NCI-H2029 (cell line): ENCODE data around the gene SSTR3.

Experiments used
- DNase-seq: peaks from one replicate; lab custom pipeline; 2025; lab: John Stamatoyannopoulos, UW

Gene SSTR3

DNA sequence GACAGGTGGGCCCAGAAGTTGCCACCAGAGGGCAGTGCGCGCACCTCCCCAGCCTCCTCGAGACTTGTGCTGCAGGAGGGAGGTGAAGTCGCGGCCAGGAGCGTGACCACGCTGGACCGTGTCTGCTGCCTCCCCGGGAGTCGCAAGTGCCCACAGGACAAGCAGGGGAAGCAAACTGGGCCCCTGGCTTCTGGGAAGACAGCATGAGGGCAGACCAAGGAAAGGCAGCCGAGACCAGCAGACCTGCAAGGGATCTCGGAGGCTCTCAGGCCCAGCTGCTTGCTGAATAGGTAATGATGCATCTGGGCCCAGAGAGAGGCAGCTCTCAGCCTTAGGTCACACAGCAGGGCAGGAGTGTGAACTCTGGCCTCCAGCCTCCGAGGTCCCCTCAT is 45.6 kb downstream of the SSTR3 start:
- peak; percentile 30 for DNase-seq

DNA sequence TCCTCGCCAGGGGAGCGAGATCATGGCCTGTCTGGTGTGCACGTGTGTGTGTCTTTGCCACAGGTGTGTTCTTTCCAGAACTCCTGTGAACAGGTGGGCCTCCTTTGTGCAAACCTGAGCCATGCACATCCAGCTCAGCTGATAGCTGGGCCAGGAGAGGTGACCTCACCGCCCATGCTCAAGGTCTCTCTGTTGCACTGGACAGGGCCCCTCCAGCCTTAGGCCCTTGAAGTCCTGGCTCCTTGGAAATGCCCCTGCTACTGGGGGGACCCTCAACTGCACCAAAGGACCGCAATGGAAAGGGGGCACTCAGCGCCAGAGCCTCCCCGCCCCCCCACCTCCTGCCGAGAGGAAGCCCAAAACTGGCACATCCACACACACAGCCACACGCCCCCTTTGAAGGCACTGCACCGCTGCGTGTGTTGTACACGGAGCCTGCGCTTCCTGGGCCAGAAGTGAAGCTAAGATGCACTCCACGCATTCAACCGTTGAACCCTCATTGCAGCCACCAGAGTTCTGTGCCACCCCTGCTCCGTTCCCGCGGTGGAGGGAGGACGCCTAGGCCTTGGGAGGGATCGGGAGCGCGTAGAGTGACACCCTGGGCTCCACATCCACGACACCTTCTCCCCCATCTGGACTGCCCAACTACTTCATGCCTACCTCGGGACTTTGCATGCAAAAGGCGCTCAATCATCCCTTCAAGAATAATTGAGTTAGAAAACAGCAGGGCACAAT is 46.2 kb downstream of the SSTR3 start:
- DNase-seq = no peak

DNA sequence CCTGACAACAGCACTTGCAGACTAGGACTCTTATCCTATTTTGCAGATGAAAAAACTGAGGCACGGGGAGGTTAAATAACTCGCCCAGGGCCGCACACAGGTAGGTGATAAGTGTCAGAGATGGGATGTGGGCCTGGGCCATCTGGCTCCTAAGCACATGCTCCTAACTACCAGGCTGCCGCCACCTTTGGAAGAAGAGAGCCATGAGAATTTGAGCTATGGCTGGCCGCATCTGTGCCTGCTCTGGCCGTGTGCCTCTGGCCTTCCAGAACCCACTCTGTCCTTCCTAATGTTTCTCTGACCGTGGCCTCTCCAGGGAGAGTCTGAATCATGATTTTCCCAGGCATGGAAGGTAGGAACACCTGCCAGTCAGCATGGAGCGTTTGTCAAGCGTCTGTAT is 47.2 kb downstream of the SSTR3 start:
- no peak for DNase-seq

DNA sequence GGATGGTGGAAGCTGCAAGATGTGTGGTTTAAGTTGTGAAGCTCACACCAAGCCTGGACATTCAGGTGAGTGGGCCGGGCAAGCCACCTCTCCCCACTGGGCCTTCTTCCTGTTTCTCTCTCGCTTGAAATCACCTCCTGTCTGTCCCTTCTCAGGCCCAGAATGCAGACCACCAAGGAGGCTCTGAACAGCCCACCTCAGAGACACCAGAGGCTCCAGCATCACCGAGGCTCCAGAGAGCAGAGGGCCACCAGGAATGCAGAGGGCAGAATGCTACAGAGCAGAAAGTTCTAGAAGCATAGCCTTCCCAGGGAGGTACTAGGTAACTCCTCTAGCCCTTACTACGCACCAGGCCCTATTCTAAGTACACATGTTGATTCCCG is 47.8 kb downstream of the SSTR3 start:
- no peak for DNase-seq

DNA sequence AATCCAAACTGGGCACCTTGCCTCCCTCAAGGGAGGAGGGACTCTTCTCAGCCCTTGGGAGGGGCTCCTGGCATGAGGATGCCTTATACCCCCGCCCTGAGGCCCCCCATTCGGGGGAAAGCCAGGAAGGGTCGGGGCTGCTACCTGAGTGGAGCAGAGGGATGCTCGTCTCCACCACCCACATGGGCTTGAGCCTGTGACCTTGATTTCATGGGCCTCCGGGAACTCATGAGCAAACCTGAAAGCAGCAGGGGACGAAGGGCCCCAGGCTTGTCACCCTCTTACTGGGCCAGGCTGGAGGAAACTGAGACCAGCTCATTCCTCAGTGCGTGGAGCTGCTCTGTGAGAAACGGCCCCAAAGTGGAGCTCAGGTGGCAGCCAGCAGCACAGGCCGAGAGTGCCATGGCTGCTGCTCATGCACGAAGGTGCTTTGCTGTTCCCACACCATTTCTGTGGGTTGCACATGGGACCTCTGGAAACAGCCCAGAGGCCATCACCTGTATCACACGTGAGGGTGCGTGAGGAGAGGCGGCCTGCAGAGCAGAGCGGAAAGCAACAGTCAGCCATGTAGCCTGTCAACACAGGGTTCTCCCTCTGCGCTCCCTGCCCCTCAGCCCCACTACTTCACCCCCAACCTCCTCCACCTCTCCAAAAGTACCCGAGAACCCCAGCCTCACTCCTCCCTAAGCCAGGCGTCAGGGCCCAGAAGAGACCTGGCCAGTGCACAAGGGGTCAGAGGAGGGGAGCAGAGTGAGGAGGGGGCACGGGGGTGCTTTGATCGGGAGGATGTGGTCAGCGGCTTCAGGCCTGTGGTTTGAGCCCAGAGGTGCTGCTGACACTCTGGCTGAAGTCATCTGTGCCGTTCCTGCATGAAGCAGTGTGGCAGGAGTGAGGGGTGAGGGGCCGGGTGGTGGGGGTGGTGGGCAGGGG is 48.4 kb downstream of the SSTR3 start:
- no peak for DNase-seq

DNA sequence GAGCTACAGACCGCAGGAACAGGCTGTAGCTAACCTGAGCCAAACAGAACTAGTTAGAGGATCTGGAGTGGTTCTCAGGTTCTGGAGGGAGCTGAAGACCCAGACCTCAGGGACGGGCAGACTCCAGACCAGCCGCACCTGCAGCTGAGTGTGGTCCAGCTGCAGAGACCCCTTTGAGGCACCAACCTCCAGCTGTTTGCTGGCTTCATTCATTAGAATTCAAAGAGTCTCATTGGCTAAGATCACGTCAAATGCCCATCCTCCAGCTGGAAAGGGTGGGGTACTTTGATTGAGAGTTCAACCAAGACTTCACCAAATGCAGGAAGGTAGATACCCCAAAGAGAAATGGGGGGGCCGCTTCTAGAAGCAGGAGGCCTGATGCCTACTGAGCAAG is 49.2 kb downstream of the SSTR3 start:
- DNase-seq = no peak

DNA sequence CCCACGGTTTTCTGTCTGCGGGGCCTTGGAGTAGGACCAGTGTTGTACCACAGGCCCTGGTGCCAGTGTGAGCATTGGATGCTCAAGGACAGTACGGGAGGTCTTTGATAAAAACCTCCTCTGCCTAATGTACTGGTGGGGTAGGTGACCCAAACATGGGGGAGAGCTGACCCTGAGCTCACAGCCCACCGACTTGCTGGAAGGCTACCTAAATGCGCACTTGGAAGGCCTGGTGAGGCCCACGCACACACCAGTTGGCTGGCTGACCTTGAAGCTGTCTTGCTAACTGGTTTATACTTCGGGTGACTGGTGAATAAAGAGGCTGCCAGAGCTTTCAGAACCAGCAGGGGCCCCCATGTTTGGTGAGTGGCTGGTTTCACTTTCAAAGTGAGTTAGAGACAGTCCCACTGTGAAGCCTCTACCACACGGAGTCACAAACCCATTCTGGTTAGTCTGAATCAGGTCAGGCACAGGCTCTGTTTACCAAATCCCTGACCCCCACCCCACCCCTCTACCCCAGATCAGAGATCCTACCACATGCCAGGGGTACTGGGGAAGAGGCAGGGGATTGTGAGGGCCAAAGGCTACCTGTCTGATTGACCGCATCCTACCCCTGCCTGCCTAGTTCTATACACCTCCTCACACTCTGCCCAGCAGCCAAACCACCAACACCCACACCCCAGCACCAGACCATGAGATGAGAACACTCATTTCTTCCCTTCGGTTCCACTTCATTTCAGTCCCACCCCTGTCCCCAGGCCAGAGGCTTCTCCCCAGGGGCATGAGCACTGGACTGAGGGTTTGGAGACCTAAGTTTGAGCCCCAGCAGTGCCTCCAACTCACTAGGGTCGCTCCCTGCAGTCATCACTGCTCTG is 49.8 kb downstream of the SSTR3 start:
- no peak for DNase-seq

DNA sequence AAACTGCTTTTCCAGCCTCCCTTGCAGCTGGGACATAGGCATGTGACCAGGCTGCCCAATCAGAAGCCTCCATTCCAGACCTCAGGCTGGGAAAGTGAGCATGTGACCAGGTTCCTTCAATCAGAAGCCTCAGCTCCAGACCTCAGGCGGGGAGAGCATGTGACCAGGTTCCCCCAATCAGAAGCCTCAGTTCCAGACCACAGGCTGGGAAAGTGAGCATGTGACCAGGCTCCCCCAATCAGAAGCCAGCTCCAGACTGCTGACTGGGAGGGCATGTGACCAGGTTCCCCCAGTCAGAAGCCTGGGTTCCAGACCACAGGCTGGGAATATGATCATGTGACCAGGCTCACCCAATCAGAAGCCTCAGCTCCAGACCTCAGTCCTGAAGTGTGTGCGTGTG is 50.8 kb downstream of the SSTR3 start:
- no peak for DNase-seq

DNA sequence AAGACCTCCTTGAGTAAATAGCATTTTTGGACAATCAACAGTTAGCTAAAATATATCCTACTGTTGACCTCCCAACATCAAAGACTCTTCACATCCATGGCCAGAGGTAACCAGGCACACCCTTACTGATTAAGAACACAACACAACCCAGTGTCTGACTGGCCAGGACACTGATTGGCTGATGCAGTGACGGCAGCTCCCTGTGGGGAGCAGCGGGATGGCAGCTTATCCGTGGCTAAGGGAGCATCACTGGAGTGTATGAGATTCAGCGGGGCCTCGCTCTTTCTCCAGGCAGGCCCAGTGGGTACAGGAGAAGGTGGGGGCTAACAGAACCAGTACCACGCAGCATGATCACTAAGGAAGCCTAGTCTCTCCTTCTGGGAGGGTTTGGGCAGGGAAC is 52.2 kb downstream of the SSTR3 start:
- no peak for DNase-seq

DNA sequence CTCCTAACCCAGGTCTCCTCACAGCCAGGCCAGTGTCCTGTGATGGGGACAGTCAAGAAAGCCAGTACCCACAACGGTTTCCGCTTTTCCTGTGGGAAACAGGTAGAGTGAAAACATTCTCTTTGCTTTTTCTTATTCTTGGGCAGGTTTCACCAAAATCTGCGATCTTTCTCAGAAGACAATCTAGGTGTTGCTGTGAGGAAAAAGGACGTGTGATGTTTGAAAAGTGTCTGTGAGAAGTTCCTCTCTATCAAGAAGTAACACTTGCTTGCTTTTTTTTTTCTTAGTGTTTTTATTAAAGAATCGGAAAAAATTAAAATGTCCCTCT is 53.4 kb downstream of the SSTR3 start:
- no peak for DNase-seq

DNA sequence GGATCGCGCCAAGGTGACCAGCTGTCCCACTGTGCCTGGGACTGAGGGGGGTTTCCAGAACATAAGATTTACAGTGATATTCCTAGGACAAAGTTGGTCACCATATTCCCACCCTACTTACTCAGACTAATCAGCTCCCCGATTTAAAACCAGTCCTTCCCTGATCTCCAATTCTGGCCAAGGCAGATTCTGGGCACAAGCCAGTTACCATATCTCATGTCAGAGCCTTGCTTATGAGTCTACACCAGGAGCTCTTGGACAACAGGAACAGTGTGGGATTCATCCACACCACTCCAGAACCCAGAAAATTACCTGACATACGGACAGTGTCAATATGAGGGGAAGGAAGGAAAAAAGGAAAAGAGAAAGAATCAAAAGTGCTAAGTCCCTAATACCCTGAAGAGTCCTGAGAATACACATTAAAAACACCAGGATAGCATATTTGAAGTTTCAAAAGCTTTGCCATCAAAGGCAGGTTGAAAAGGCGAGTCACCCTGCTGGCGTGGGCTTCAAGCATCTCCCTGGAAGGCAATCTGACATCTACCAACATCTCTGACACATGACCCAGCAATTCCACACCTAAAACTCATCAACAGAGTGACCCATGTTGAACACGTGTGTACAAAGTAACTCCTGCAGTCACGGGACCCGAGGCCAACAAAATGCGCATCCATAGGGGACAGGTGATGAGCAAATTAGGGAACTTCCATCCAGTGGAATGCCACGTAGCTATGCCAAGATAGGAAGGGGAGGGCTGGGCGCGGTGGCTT is 54.6 kb downstream of the SSTR3 start:
- DNase-seq = no peak

DNA sequence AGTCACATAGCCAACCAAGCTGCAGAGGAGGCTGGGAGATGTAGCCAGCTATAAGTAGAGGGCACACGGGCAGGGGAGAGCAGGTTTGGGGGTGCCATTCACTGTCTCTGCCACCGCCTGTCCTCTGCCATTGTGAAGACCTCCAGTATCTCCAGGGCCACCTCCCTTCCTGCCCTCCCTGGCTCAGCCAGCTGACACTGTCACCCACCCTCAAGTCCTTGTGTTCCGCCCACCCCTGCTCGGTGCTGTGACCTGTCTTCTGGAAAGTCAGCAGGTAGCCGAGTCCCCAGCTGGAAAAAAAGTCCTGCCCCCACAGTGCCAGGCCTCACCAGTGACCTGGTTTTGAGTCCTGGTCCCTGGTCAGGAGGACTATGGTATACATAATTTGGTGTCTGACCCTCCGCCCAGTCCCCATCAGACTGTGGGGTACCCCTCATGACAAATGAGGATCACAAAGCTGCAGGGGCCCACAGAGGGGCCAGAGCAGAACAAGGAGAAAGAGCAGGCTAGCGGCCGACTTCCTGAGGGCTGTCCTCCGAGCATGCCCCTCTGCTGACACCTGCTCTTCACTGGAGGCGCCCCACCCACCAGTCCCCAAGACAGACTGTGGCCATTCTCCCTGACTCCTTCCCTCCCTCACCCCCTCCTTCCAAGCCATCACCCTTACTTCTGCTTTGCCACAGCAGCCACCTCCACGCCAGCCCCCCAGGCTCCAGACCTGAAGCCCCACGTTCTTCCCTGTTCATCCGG is 55.4 kb downstream of the SSTR3 start:
- no peak for DNase-seq

DNA sequence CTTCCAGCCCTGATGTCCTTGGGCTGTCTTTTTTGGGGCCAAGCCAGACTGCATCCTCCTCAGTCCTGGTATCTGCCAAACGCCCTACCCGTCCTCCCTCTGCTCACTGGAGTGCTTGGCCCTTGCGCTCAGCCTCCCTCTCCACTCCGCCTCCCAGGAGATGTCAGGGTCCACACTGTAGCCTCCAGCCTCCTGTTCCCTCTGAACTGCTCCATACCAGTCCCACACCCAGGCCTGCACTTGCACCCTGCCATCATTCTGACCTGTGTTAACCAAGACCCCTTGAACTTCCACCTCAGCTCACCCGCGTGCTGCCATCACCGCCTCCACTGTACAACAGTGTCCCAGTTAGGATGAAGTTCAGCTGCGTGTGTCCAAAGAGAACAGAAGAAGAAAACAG is 56.3 kb downstream of the SSTR3 start:
- no peak for DNase-seq

DNA sequence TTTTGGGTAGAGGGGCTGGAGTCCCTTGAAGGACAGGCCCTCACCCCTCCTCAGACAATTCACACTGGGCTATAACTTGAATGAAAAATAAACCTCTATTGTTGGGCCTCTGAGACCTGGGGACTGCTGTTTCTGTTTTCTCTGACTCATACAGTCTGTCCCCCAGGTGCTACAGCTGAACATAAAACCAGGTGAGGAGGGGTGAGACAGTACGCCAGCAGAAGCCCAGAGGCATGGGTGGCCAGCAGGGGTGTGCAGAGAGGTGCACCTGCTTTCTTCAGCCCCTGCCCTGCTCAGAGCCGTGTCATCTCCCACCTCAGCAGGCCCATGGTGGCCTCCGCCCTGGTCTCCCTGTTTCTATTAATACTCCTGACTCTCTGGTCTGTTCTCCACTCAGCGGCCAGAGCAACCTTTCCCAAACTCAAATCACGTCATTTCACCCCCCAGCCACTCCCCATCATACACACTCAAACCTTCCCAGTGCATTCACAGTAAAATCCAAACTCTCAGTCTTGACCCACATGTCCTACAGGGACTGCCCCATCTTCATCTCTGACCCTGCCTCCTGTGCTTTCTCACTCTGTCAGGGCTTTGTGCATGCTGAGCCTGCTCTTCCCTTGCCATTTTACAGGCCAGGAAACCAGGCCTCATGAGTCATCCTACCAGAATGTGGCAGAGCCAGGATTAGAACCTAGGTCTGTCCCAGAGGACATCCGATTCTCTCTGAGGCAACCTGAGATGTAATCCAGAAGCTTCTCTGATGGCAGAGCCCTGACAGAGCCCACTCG is 57.2 kb downstream of the SSTR3 start:
- no peak for DNase-seq
